GM12878 (cell line): ENCODE measurements around the gene FCRL6. TPM values are rescaled to one million over a fixed set of nuclear protein-coding genes. Genes with fewer than 3 reads are reported as not detected.

Experiments used
- ATAC-seq: fragments of 200-7000 bp; cut with Tn5 transposase; 3 replicates; pipeline ENCODE4 v1.9.1; 2020; ENCODE audit warnings: mild to moderate bottlenecking, moderate library complexity
- BruUV-seq: library from RNA; stranded (reverse); fragments of 400-500 nt; replicated peaks from 2 replicates; lab custom pipeline; 2021; lab: Mats Ljungman, UMichigan
- CTCF ChIA-PET: fragments of 300-600 bp; sonication (Branson Sonifier 250); formaldehyde crosslinking; extraction: SDS; loops from one replicate; lab custom pipeline; 2021; ENCODE audit warnings: inconsistent platforms; lab: Yijun Ruan, JAX
- POLR2A ChIA-PET: fragments of 350-600 bp; formaldehyde crosslinking; extraction: SDS; loops from one replicate; lab custom pipeline; 2021; ENCODE audit warnings: inconsistent platforms; lab: Charles Lee
- RAD21 ChIA-PET: fragments of 300-600 bp; sonication (Branson Sonifier 250); formaldehyde crosslinking; loops from one replicate; lab custom pipeline; 2023; ENCODE audit warnings: antibody characterized with exemption; ENCODE audit not compliant: unreplicated experiment; lab: Charles Lee
- SMC1A ChIA-PET: fragments of 300-600 bp; sonication (Branson Sonifier 250); formaldehyde crosslinking; loops from one replicate; lab custom pipeline; 2023; ENCODE audit not compliant: unreplicated experiment, uncharacterized antibody; lab: Charles Lee
- DNase-seq: peaks from one replicate; pipeline ENCODE4 v3.0.0-alpha.2; 2011; ENCODE audit warnings: low read depth, low spot score
- FAIRE-seq: peaks from 3 replicates; lab custom pipeline; 2011; peaks lifted over from hg19 to GRCh38; lab: Jason Lieb, UNC
- H2AFZ ChIP-seq: 2 replicates; pipeline ENCODE4 v1.6.0; 2011; ENCODE audit warnings: low read depth, low read length, control low read depth; ENCODE audit not compliant: control insufficient read depth
- H3K27ac ChIP-seq: 2 replicates; pipeline ENCODE4 v1.5.1; 2011; ENCODE audit warnings: control low read depth; ENCODE audit not compliant: control insufficient read depth, insufficient read depth
- H3K27me3 ChIP-seq, 2 experiments: replicated peaks in 1 of 2; 2 replicates each; pipeline versions ENCODE4 v1.6.0 to v1.6.1; 2011; ENCODE audit warnings: low read length in 1 of 2; ENCODE audit not compliant: control insufficient read depth in 2 of 2, insufficient read depth in 2 of 2
- H3K36me3 ChIP-seq, 2 experiments: 2 replicates each; pipeline ENCODE4 v1.5.1; 2011; ENCODE audit warnings: low read length in 1 of 2; ENCODE audit not compliant: control insufficient read depth in 2 of 2, insufficient read depth in 2 of 2
- H3K4me1 ChIP-seq: 2 replicates; pipeline ENCODE4 v1.6.1; 2011; ENCODE audit warnings: mild to moderate bottlenecking, low read length, moderate library complexity, mixed read lengths; ENCODE audit not compliant: control insufficient read depth, insufficient read depth
- H3K4me2 ChIP-seq: 2 replicates; pipeline ENCODE4 v1.6.0; 2011; ENCODE audit warnings: control low read depth; ENCODE audit not compliant: control insufficient read depth, insufficient read depth
- H3K4me3 ChIP-seq: fragments of 200-600 bp; sonication (generic); 2 replicates; pipeline ENCODE4 v1.5.1; 2016
- H3K79me2 ChIP-seq: 2 replicates; pipeline ENCODE4 v1.6.0; 2011; ENCODE audit warnings: low read length; ENCODE audit not compliant: control insufficient read depth, insufficient read depth
- H3K9ac ChIP-seq: 2 replicates; pipeline ENCODE4 v1.8.0; 2011; ENCODE audit warnings: low read length, control low read depth, mixed read lengths; ENCODE audit not compliant: control insufficient read depth, insufficient read depth
- H3K9me3 ChIP-seq: replicated peaks from 3 replicates; pipeline ENCODE4 v1.5.1; 2011; ENCODE audit warnings: mild to moderate bottlenecking, low read length; ENCODE audit not compliant: control insufficient read depth, insufficient read depth
- H4K20me1 ChIP-seq: 2 replicates; pipeline ENCODE4 v1.6.0; 2011; ENCODE audit not compliant: control insufficient read depth, insufficient read depth
- CEBPB ChIP-seq, 2 experiments: fragments of 150-350 bp in 1 of 2; IDR thresholded peaks; 2 replicates each; pipeline ENCODE4 v1.6.1; 2012 to 2014; ENCODE audit warnings: low read depth in 2 of 2, low read length in 2 of 2, borderline replicate concordance in 1 of 2, inconsistent platforms in 1 of 2
- CTCF ChIP-seq, 3 experiments: IDR thresholded peaks in 2 of 3; conservative IDR thresholded peaks in 1 of 3; 2 replicates each; pipeline ENCODE4 v1.5.1; 2011; ENCODE audit warnings: low read depth in 3 of 3, low read length in 3 of 3, mild to moderate bottlenecking in 3 of 3, control low read depth in 2 of 3, moderate library complexity in 2 of 3, inconsistent platforms in 1 of 3, mixed read lengths in 1 of 3; ENCODE audit not compliant: control insufficient read depth in 2 of 3, insufficient read depth in 1 of 3; ENCODE audit errors: extremely low read depth in 1 of 3
- HDGF ChIP-seq: fragments of 450-650 bp; IDR thresholded peaks from 2 replicates; pipeline ENCODE4 v1.6.1; 2016; ENCODE audit warnings: antibody characterized with exemption
- NFYA ChIP-seq: IDR thresholded peaks from 2 replicates; pipeline ENCODE4 v1.6.1; 2011; ENCODE audit warnings: low read depth, mild to moderate bottlenecking, low read length, improper control_type of control experiment, borderline replicate concordance
- NR2C1 ChIP-seq: fragments of 450-650 bp; IDR thresholded peaks from 2 replicates; pipeline ENCODE4 v1.6.1; 2017; ENCODE audit warnings: antibody characterized with exemption, mild to moderate bottlenecking, moderate library complexity
- PKNOX1 ChIP-seq: fragments of 450-650 bp; IDR thresholded peaks from 2 replicates; pipeline ENCODE4 v1.6.1; 2016; ENCODE audit warnings: mild to moderate bottlenecking
- POLR2A ChIP-seq: IDR thresholded peaks from 2 replicates; pipeline ENCODE4 v1.6.1; 2011; ENCODE audit warnings: low read depth, mild to moderate bottlenecking, low read length
- SIX5 ChIP-seq: IDR thresholded peaks from 2 replicates; pipeline ENCODE4 v1.6.1; 2011; ENCODE audit warnings: mild to moderate bottlenecking, low read depth, low read length, moderate library complexity; ENCODE audit not compliant: severe bottlenecking
- SMARCA5 ChIP-seq: fragments of 450-650 bp; IDR thresholded peaks from 2 replicates; pipeline ENCODE4 v1.6.1; 2017; ENCODE audit warnings: mild to moderate bottlenecking
- SUPT20H ChIP-seq: IDR thresholded peaks from 2 replicates; pipeline ENCODE4 v1.6.1; 2011; ENCODE audit warnings: low read depth, mild to moderate bottlenecking, low read length, moderate library complexity, borderline replicate concordance; ENCODE audit not compliant: control insufficient read depth
- ZNF217 ChIP-seq: fragments of 450-650 bp; IDR thresholded peaks from 2 replicates; pipeline ENCODE4 v1.6.1; 2017; ENCODE audit warnings: antibody characterized with exemption, mild to moderate bottlenecking
- ZNF687 ChIP-seq: fragments of 450-650 bp; IDR thresholded peaks from 2 replicates; pipeline ENCODE4 v1.6.1; 2017; ENCODE audit warnings: mild to moderate bottlenecking, moderate library complexity
- WGBS: methylation state at CpG from one replicate; pipeline ENCODE4 v1.1.6; 2016; ENCODE audit warnings: low lambda C conversion rate; ENCODE audit not compliant: insufficient replicate concordance, insufficient coverage; ENCODE audit errors: missing lambda C conversion rate; 5-methylcytosine and 5-hydroxymethylcytosine counted together
- in situ Hi-C: fragments of 300-500 bp; cut with MboI; formaldehyde crosslinking; loops from 9 replicates; pipeline ENCODE4 v1.14.3; 2018; ENCODE audit warnings: mixed read lengths
- intact Hi-C: fragments of 100-400 bp; cut with micrococcal nuclease; formaldehyde crosslinking; loops from one replicate; pipeline ENCODE4 v1.14.2; 2022; ENCODE audit not compliant: unreplicated experiment
- polyA plus RNA-seq, 11 experiments: library from polyadenylated mRNA; depleted of rRNA in 4 of 11; unstranded in 6 of 11; stranded (reverse) in 5 of 11; fragments of >200 nt; fragmentation: Nextera tagmentation in 4 of 11; fragmentation: Illumina TruSeq in 1 of 11; extraction: Ambion mirVana in 4 of 11; extraction: Trizol in 1 of 11; gene quantifications; 1 replicate in 1 of 11; 2 replicates in 10 of 11; pipeline versions ENCODE4 v1.2.1 to v1.2.3, GENCODE V29; 2011 to 2016; ENCODE audit warnings: inconsistent platforms in 2 of 11, missing spikeins in 2 of 11, low read depth in 1 of 11
- total RNA-seq, 4 experiments: library from RNA; depleted of rRNA in 3 of 4; stranded (reverse); fragments of >200 nt in 3 of 4; fragmentation: Illumina TruSeq in 1 of 4; extraction: Trizol in 1 of 4; gene quantifications; 2 replicates each; pipeline versions ENCODE4 v1.2.1 to v1.2.3, GENCODE V29; 2013 to 2021

Gene FCRL6
- total and polyA plus RNA-seq, 10 of the 15 experiments (the other 5 are each of a cell fraction or from before 2014, with no cell fraction given) = 0.04 to 0.16 (median 0.11) TPM; not detected in 7

- no peak for TF ChIP-seq ZNF687
- TF ChIP-seq NFYA = no peak
Measured at GRCh38 chr1:159779403-159779851, 22.7 kb upstream of the FCRL6 start (continued).

GRCh38 chr1:159780583-159781582, 21.3 kb upstream of the FCRL6 start, which contains the start of gene DUSP23:
DUSP23 (plus strand) TSS chr1:159780962; CDS start chr1:159781101, 139 bp downstream.
- FAIRE-seq = peak; percentile 97
- in situ Hi-C loops = no loop called here
- TF ChIP-seq SMARCA5 = peak; percentile 35; the same call in 1 of the 2 replicates
- TF ChIP-seq ZNF217 = no peak
- TF ChIP-seq HDGF = 0 out of 2 replicates have a peak, but pooled peaks have one; percentile 37
- TF ChIP-seq SUPT20H = no peak
- TF ChIP-seq CTCF (IDR thresholded peaks at IDR 0.05 in 2 of 3, conservative IDR thresholded peaks at IDR 0.05 in 1 of 3; ENCODE audit: control insufficient read depth in 2 of 3, extremely low read depth in 1 of 3, insufficient read depth in 1 of 3, low read depth in 3 of 3, low read length in 3 of 3) = peak; percentile 78 to 81 (median 81)
- peak; percentile 58 for TF ChIP-seq NR2C1
- TF ChIP-seq POLR2A = peak; percentile 76
- TF ChIP-seq PKNOX1 = peak; percentile 82
- no peak for TF ChIP-seq SIX5
- 0 out of 4 replicates have a peak, but pooled peaks of 1 of the 2 experiments have one; percentile 14 for TF ChIP-seq CEBPB (IDR thresholded peaks at IDR 0.05; ENCODE audit: borderline replicate concordance in 1 of 2, low read depth in 2 of 2, low read length in 2 of 2)

More at GRCh38 chr1:159780583-159781582, 21.3 kb upstream of the FCRL6 start, which contains the start of gene DUSP23:
- ATAC-seq = peak; percentile 100
- intact Hi-C loops = loop anchor here (1.0 to 5.0 kb wide), 3 partner anchors 46 to 226 kb away; partner anchors contain the start of gene SLAMF8
- Histone ChIP-seq H3K4me3 (peak within 1 kb of the TSS; percentile 29), H3K36me3 (no peaks in the 10 kb centered on the region), H3K4me1 (no peaks in the 10 kb centered on the region), H3K27me3 (no peaks in the 10 kb centered on the region), H3K27ac (no peak within 1 kb of the TSS), H3K9ac (peak within 1 kb of the TSS; percentile 25; the same call in 1 of the 2 replicates), H3K4me2 (peak within 1 kb of the TSS; percentile 96), H2AFZ (peak within 1 kb of the TSS; percentile 87), H3K9me3 (no peaks in the 10 kb centered on the region), H3K79me2 (no peaks in the 10 kb centered on the region), H4K20me1 (no peaks in the 10 kb centered on the region)
- ChIA-PET CTCF (interaction anchor here (0.7 to 4.0 kb wide), 9 partner anchors 9 to 227 kb away, joined by 3 to 17 read pairs (median 4); no protein-coding TSS in a partner anchor), RAD21 (interaction anchor here (0.6 to 1.6 kb wide), 5 partner anchors 17 to 112 kb away, joined by 3 to 7 read pairs (median 3); no protein-coding TSS in a partner anchor), POLR2A (no interaction called here), SMC1A (interaction anchor here (0.9 to 2.2 kb wide), 4 partner anchors 18 to 227 kb away, joined by 3 to 7 read pairs (median 5); no protein-coding TSS in a partner anchor)
- 4% methylated on average over 75 of the region's 88 CpGs for WGBS
- peak; percentile 81 for DNase-seq
- BruUV-seq = no TSS peak
